Karpas-422 (cell line): ENCODE results near the gene OSBP2. TPM values are rescaled to one million over a fixed set of nuclear protein-coding genes. Genes with fewer than 3 reads are reported as not detected.

Experiments
- DNase-seq: peaks from one replicate; pipeline ENCODE4 v3.0.0-alpha.2; 2015
- H2AFZ ChIP-seq: fragments of 200-600 bp; sonication (generic); 2 replicates; pipeline ENCODE4 v1.6.1; 2014; ENCODE audit warnings: antibody characterized with exemption, low read length, mixed read lengths
- H3K27ac ChIP-seq: fragments of 200-600 bp; sonication (generic); 2 replicates; pipeline ENCODE4 v1.5.1; 2014; ENCODE audit warnings: mild to moderate bottlenecking, low read length, moderate library complexity
- H3K27me3 ChIP-seq: fragments of 200-600 bp; sonication (generic); 2 replicates; pipeline ENCODE4 v1.6.1; 2014; ENCODE audit warnings: low read length, mixed read lengths
- H3K36me3 ChIP-seq: fragments of 200-600 bp; sonication (generic); 2 replicates; pipeline ENCODE4 v1.6.1; 2014; ENCODE audit warnings: low read length, mixed read lengths; ENCODE audit not compliant: insufficient read depth
- H3K4me1 ChIP-seq: fragments of 200-600 bp; sonication (generic); 2 replicates; pipeline ENCODE4 v1.6.1; 2014; ENCODE audit warnings: mild to moderate bottlenecking, low read length, mixed read lengths
- H3K4me2 ChIP-seq: fragments of 200-600 bp; sonication (generic); 2 replicates; pipeline ENCODE4 v1.6.1; 2014; ENCODE audit warnings: low read length, low read depth, mild to moderate bottlenecking; ENCODE audit not compliant: poor library complexity, severe bottlenecking
- H3K4me3 ChIP-seq: fragments of 200-600 bp; sonication (generic); 2 replicates; pipeline ENCODE4 v1.5.1; 2014; ENCODE audit warnings: mild to moderate bottlenecking, antibody characterized with exemption, low read length, mixed read lengths
- H3K79me2 ChIP-seq: fragments of 200-600 bp; sonication (generic); 2 replicates; pipeline ENCODE4 v1.6.1; 2014; ENCODE audit warnings: mild to moderate bottlenecking, low read length, mixed read lengths
- H3K9ac ChIP-seq: fragments of 200-600 bp; sonication (generic); 2 replicates; pipeline ENCODE4 v1.6.0; 2014; ENCODE audit warnings: low read length
- H3K9me2 ChIP-seq: fragments of 200-600 bp; sonication (generic), shearing (Covaris generic); replicated peaks from 2 replicates; pipeline ENCODE4 v1.6.0; 2014; ENCODE audit warnings: mild to moderate bottlenecking, low read length, moderate library complexity; ENCODE audit not compliant: insufficient read depth
- H3K9me3 ChIP-seq: fragments of 300-700, 200-600 bp; sonication (generic); 2 replicates; pipeline ENCODE4 v1.6.1; 2014; ENCODE audit warnings: low read length, mixed read lengths
- H4K20me1 ChIP-seq: fragments of 200-600 bp; sonication (generic); 2 replicates; pipeline ENCODE4 v1.6.1; 2014; ENCODE audit warnings: mild to moderate bottlenecking, antibody characterized with exemption, low read length, low read depth; ENCODE audit not compliant: insufficient read depth
- total RNA-seq: library from RNA; depleted of rRNA; stranded (reverse); fragments of >200 nt; shearing (Covaris generic); gene quantifications from 2 replicates; pipeline ENCODE4 v1.2.3, GENCODE V29; 2014; ENCODE audit warnings: low replicate concordance

OSBP2 gene
- total RNA-seq, 1 experiment from 2014 or later, result 0.07 TPM

DNA sequence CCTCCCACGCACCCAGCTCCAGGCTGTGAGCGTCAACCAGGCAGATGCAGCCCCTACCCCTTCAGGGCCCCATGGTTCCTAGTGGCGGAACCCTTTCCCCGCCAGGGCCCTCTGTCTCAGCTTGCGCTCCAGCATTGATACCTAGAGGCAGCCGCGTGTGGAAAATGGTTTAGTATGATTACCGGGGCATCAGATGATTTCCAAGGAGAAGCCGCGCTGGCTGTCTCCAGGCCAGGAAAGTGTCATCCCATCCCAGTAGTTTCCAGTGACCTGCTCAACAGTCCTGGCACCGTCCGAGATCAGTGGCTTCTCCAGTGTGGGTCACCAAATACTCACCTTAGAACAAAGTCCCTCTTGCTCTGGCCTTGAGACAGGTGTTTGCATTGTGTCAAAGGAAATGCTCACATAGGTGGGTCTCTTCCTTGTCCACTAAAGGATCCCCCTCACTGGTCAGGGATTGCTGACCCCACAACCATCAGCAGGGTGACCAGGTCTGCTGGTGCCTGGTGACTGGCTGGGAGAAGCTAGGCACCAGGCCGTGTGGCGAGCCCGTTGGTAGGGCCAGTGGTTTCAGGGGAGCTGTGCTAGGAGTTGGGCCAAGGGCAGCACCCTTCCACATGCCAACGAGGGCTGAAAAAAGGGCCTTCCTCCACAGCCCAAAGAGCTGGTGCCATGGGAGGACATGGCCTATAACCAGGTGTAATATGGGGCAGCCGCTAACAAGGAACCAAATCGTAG is 164.5 kb downstream of the OSBP2 start:
- Histone ChIP-seq H3K9ac (no peak overlapping the region), H3K36me3 (no peaks in the 10 kb centered on the region), H3K9me2 (no peaks in the 10 kb centered on the region), H3K27me3 (no peaks in the 10 kb centered on the region), H3K4me3 (no peak overlapping the region), H3K4me1 (no peaks in the 10 kb centered on the region), H4K20me1 (no peaks in the 10 kb centered on the region), H2AFZ (no peak overlapping the region), H3K4me2 (no peak overlapping the region), H3K9me3 (no peaks in the 10 kb centered on the region), H3K79me2 (no peaks in the 10 kb centered on the region), H3K27ac (no peak overlapping the region)
- DNase-seq, result no peak

DNA sequence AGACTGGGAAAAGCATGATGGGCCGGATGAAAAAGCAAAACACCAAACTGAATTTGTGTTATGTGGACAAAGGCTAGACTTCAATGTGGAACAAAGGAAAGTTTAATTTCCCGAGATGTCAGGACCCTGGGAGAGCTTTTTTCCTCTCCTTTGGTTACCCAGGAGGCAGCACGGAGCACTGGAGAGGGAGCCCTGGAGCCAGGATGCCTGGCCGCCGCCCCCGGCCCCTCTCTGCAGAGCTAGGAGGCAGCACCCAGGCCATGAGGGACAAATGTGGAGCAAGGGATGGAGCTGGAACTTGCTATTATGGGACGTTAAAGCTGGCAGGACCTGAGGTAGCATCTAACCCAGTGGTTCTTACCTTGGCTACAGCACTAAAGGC is 165.0 kb downstream of the OSBP2 start:
- no peaks in the 10 kb centered on the region for H3K27me3 ChIP-seq
- no peaks in the 10 kb centered on the region for H3K9me3 ChIP-seq
- H3K4me2 ChIP-seq, result no peak overlapping the region
- H2AFZ ChIP-seq, result no peak overlapping the region
- H3K79me2 ChIP-seq, result no peaks in the 10 kb centered on the region
- no peaks in the 10 kb centered on the region for H4K20me1 ChIP-seq
- H3K9me2 ChIP-seq, result no peaks in the 10 kb centered on the region
- no peaks in the 10 kb centered on the region for H3K4me1 ChIP-seq
- H3K9ac ChIP-seq, result no peak overlapping the region
- no peak for DNase-seq
- H3K4me3 ChIP-seq, result no peak overlapping the region
- H3K36me3 ChIP-seq, result no peaks in the 10 kb centered on the region
- H3K27ac ChIP-seq, result no peak overlapping the region

DNA sequence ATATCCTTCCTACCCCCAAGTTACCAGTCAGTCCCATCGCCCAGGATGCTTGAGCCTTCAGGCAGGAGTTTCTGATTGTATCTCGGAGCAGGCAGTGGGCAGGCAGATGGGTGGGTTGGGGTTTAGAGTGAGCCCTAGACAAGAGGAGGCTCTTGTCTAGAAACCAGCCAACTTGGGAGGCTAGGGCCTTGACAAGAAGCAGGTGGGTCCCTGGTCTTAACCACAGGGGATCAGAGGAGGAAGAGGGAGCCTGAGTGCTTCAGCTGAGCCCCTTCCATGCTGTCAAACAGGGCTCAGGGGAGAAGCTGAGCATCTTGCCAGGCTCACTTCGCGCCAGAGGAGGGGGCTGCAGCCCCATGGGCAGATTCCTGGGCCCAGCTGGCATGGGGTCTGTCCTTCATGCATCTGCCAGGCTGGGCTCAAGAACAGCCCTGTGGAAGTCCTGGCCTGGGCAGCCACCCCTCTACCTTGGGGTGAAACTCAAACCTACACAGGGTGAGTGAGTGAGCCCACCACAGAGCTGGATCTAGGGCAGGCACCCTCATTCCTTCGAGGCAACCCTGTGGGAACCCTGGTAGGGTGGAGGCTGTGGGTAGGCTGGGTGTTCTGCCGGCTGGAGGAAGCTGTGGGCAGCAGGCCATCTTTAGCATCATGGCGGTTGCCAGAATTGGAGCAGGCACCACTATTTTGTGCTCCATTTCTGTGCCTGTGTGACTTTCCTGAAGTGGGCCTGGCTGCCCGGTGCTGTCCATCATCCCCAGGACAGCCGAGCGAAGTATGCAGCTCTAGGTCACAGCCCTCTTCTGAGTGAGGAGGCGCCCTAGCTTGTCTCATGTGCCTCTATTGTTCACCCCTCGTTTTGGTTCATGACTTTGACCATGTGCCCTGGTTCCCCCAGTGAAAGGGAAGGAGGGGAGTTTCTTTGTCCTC is 165.8 kb downstream of the OSBP2 start:
- Histone ChIP-seq H3K9ac (no peak overlapping the region), H3K27me3 (no peaks in the 10 kb centered on the region), H3K36me3 (no peaks in the 10 kb centered on the region), H2AFZ (no peak overlapping the region), H3K4me2 (no peak overlapping the region), H3K9me3 (no peaks in the 10 kb centered on the region), H3K27ac (no peak overlapping the region), H3K4me3 (no peak overlapping the region), H3K4me1 (no peaks in the 10 kb centered on the region), H3K9me2 (no peaks in the 10 kb centered on the region), H3K79me2 (no peaks in the 10 kb centered on the region), H4K20me1 (no peaks in the 10 kb centered on the region)
- no peak for DNase-seq

DNA sequence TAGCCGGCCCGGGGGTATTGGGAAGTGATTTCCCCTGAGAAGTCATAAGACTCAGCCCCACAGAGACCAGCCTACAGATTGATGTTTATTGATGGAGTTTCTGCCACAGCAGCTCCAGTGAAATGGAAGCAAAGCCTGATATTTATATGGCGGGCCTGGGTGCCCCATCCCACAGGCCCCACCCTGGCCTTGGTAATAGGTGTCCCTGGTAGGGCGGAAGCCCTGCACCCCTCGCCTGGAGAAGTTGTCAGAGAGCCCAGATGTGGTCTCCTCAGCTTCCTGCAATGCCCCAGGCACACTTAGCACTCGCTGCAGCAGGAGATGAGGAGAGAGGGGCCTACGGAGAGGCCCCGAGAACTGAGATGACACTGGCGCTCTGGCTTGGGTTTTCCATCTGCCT is 166.5 kb downstream of the OSBP2 start:
- Histone ChIP-seq H3K4me3 (no peak overlapping the region), H3K9ac (no peak overlapping the region), H2AFZ (no peak overlapping the region), H3K27me3 (no peaks in the 10 kb centered on the region), H3K79me2 (no peaks in the 10 kb centered on the region), H3K36me3 (no peaks in the 10 kb centered on the region), H3K9me3 (no peaks in the 10 kb centered on the region), H4K20me1 (no peaks in the 10 kb centered on the region), H3K4me1 (no peaks in the 10 kb centered on the region), H3K9me2 (no peaks in the 10 kb centered on the region), H3K4me2 (no peak overlapping the region), H3K27ac (no peak overlapping the region)
- DNase-seq, result no peak

DNA sequence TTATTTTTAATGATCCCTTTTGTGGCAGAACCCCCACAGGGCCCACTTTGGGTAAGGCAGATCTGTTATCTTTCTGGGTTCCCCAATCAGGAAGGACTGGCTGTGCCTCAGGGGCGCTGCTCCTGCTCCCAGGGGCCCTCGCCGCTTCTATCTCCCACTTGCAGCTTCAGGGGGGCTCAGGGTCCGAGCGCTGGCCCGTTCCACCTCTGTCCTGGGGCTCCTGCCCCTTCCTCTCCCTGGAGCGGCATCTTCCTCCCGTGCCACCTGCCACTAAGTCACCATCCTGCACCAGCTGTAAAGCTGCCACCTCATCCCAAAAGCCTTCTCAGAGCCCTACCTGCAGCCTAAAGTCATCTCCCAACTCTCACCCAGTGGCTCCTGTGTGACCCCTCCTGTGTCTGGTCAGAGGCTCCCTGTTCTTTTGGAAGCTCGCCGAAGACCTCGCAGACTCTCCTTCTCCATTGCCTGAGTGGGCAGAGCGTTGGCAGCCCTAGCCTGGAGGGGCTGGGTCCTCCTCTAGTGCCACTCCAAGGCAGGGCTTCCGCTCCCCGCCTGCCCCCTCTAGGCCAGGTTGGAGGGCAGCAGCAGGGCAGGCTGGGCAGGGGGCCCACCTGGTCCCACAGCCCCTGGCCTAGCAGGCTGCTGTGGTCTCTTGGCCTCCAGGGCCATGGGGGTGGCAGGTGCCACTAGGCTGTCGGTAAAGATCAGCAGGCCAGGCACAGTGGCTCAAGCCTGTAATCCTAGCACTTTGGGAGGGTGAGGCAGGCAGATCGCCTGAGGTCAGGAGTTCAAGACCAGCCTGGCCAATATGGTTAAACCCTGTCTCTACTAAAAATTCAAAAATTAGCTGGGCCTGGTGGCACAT is 167.2 kb downstream of the OSBP2 start:
- no peak overlapping the region for H3K27ac ChIP-seq
- DNase-seq, result no peak

DNA sequence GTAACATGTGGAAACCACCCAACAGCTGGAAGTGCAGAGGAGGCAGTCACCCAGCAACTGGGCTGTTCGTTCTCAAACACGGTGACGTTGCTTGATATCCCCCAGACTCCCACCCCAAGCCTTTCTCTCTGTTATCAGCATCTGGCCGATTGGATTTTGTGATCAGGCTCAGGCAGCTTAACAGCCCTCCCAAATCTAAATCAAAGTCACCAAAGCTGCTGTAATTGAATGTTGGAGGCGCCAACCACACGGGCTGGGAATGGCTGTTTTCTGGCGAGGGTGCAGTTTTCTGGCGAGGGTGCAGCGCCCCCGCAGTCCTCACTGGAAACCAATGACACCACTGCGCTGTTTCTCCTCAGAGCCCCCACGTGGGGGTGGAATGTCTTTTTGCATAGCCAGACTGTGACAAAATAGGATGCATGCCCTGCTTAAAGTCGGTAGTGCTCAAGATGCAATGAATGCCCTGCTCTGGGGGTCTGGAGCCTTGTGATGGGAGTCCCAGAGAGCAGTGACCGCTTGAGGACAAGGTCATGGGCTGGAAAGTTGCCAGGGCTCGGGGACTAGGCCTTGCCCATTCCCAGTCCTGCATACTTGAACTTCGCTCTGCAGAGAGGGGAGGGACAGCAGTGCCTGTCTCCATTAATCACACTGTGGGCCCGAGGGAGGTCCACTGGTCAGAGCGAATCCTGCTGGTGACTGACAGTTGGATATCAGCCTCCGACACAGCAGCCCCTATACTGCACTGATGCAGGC is 168.6 kb downstream of the OSBP2 start:
- DNase-seq, result peak; percentile 41
- no peak overlapping the region for H3K9ac ChIP-seq
- H3K36me3 ChIP-seq, result no peaks in the 10 kb centered on the region
- H3K9me3 ChIP-seq, result no peaks in the 10 kb centered on the region
- H2AFZ ChIP-seq, result no peak overlapping the region
- no peaks in the 10 kb centered on the region for H3K79me2 ChIP-seq
- no peak overlapping the region for H3K4me3 ChIP-seq
- no peaks in the 10 kb centered on the region for H4K20me1 ChIP-seq
- no peak overlapping the region for H3K27ac ChIP-seq
- no peaks in the 10 kb centered on the region for H3K4me1 ChIP-seq
- H3K9me2 ChIP-seq, result no peaks in the 10 kb centered on the region
- H3K27me3 ChIP-seq, result no peaks in the 10 kb centered on the region
- no peak overlapping the region for H3K4me2 ChIP-seq

More for the DNA sequence above, 167.2 kb downstream of the OSBP2 start:
- Histone ChIP-seq H2AFZ (no peak overlapping the region), H3K27me3 (no peaks in the 10 kb centered on the region), H4K20me1 (no peaks in the 10 kb centered on the region), H3K4me3 (no peak overlapping the region), H3K4me2 (no peak overlapping the region), H3K4me1 (no peaks in the 10 kb centered on the region), H3K79me2 (no peaks in the 10 kb centered on the region), H3K9ac (no peak overlapping the region), H3K36me3 (no peaks in the 10 kb centered on the region), H3K9me3 (no peaks in the 10 kb centered on the region), H3K9me2 (no peaks in the 10 kb centered on the region)

DNA sequence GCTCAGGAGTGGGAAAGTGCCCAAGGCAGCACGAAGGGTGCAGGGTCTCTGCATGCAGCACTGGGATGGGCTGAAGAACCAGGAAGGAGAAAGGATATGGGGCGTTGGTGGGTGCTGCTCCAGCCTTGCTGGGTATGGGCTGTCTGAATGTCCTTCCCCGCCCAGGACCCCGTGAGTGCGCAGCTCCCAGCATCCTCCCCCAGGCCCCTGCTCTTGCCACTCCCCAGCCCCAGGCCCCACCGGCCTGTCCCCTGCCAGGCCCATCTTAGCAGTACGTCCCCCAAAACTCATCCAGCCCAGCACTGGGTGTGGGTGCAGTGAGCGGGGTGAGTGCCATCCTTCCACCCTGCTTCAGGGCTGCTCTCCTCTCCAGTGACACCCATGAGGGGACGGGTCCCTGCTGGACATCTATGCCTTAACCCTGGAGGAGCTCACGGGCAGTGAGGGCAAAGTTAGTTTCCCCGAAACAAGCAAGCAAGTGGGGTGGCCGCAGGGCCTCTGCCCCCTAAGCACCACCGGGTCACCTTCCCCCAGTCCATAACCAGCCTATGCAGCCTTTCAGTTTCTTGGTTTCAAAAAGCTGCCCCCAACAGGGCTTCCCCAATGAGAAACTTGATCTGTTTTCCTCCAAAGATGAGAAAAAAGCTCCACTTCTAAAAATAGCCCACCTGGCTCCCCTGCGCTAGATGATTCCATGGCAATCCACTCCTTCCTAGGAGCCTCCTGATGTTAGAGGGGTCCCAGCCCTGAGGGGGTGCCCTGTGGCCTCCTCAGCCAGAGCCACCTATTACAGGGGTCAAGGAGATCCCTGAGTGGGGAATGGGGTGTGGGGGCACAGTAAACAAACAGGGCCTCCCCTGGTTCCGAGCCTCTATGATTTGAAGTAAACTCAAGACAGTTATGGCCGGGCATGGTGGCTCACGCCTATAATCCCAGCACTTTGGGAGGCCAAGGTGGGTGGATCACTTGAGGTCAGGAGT is 170.1 kb downstream of the OSBP2 start:
- H3K4me1 ChIP-seq, result no peaks in the 10 kb centered on the region
- H3K4me2 ChIP-seq, result no peak overlapping the region
- H3K9me2 ChIP-seq, result no peaks in the 10 kb centered on the region
- no peak for DNase-seq
- H4K20me1 ChIP-seq, result no peaks in the 10 kb centered on the region
- H3K79me2 ChIP-seq, result no peaks in the 10 kb centered on the region
- H3K9me3 ChIP-seq, result no peaks in the 10 kb centered on the region
- no peaks in the 10 kb centered on the region for H3K36me3 ChIP-seq
- no peak overlapping the region for H3K4me3 ChIP-seq
- H3K9ac ChIP-seq, result no peak overlapping the region
- no peak overlapping the region for H2AFZ ChIP-seq
- H3K27ac ChIP-seq, result no peak overlapping the region
- no peaks in the 10 kb centered on the region for H3K27me3 ChIP-seq
